GM21717 (cell line): ENCODE data around the gene C2CD2.
"Not testable (repeated sequence)": the region's sequence is repeated elsewhere in the genome, so short reads cannot be mapped to it uniquely, and the experiment has no call there.

Experiments
- ATAC-seq: cut with Tn5 transposase; IDR thresholded peaks from one replicate; pipeline ENCODE4 v1.9.1; 2021; ENCODE audit warnings: mild to moderate bottlenecking, moderate library complexity; ENCODE audit not compliant: unreplicated experiment

Gene C2CD2

DNA sequence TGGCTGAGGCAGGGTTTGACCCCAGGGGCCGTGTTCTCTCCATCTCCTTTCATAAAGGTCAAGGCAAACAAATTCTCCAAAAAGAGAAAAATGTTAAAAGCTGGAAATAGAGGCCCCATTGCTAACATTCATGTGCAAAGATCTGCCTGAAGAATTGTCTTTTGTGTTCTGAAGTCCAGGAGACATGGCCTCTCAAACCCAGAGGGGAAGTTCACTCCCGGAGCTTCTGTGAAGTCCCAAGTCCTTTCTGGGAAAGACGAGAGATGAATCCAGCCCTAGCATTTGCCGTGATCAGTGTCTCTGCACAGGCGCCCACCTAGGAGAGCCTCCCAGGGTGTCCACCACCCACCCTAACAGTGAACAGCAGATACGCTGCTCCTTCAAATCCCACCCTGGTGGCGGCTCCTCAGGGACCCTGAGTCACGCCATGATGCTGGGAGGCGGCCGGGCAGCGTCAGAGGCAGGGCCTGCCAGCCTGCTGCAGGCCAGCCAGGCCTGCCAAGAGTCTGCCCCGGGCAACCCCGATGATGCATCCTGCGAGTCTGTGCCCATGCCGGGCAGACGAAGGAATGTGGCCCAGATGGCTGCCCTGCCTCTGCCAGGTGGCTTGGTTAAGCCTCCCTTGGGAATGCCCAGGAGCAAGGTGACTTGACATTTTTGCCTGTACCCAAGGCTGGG lies 5.2 kb upstream of the C2CD2 start:
- no peak for ATAC-seq

DNA sequence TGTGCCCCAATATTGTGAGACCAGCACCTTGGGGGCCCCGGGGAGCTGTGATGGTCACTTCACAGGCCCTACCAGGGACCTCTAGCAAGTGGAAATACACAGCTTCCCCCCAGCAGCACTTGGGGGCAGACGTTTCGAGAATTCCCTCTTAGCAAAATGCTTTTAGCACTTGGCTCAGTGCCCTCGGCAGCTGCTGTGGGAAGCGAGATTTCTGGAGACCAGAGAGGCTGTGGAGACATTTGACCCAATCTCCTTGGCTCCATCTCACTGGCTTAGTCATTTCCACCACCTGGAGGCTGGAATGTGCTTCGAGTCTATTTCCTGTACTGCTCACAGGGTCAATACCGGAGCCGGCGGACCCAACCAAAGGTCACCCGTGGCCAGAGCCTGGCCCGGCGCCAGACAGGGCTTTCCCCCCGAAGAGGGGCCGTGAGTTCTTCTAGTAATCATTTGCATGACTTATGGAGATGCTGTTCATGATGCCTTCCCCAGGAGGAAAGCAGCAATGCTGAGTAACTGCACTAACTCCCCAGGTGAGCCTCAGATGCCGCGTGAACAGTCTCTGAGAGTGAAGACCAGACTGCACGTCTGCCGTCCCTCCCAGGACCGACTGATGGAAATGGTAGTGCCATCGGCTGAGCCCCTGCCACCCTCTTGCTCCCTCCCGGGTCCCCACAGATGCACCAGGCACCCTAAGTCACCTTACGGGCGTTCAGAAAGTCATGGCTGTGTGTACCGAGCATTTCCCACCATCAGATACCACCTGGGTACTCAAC lies 4.4 kb upstream of the C2CD2 start:
- no peak for ATAC-seq

DNA sequence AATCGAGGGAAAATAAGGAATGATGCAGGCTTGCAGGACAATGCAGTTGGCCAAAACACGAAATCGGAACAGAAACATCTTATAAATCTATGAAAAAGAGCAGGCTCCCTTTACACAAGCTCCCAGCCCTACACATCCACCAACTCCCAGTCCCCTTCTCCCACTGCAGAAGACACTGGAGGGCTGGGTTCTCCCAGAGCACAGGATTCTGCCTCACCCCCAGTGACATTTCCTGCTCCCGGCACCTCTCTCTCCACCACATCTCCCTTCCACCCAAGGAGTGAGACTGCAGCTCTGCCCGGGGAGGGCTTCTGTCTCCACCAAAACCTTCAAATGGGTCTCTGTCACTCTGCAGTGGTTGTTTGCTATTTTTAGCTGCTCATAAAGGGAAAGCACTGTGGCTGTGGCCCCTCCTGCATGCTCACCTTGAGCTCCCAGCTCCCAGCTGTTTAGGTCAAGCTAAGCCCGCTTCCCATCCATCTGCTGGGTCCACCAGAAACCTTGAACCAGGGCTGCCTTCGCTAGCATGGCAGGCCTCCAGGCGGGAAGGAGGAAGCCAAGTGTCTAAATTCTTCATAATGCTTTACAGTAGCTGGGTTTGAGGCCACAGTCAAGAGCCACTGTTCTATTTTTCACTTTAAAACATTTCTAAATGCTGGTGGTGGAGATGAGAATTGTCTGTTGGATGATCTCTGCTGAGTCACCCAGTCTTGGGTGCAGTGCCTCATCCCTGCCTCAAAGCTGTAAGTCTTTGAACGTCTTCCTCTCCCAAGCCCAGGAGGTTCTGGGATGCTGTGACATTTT lies 3.3 kb upstream of the C2CD2 start:
- ATAC-seq = no peak

DNA sequence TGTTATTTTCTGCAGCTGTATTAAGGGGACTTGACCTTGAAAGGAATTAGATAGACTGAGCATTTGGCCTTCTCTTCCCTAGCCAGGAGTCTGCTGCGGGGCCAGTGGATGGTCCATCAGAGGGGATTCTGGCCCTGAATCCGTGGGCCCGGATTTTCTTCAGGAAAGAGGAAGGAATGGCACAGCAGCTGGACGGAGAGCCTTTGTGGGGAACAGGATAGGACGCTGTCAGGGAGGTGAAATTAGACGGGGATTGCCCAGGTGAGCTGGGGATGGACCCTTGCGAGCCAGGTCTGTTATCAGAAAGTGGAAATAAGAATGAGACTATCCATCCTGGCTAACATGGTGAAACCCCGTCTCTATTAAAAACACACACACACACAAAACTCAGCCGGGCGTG lies 1.7 kb upstream of the C2CD2 start:
- ATAC-seq = no peak

DNA sequence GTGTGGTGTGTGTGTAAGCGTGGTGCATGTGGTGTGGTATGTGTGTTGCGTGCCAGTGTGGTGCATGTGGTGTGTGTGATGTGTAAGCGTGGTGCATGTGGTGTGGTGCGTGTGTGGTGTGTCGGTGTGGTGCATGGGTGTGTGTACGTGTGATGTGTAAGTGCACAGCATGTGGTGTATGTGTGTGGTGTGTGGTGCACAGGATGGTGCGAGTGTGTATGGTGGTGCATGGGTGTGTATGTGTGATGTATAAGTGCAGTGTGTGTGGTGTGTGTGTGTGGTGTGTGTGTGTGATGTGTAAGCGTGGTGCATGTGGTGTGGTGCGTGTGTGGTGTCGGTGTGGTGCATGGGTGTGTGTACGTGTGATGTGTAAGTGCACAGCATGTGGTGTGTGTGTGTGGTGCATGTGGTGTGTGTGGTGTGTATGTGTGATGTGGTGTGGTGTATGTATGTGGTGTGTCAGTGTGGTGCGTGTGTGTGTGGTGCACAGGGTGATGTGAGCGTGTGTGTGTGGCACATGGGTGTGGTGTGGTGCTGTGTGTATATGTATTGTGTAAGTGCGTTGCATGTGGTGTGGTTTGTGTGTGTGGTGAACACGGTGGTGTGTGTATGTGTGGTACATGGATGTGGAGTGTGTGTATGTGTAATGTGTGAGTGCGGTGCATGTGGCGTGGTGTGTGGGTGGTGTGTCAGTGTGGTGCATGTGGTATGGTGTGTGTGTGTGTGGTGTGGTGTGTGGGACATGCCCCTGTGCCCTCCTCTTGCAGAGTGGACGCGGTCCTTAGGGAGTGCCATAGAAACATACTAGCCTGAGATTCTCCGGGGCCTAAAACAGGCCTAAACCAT lies 1.1 kb upstream of the C2CD2 start:
- ATAC-seq = no peak

DNA sequence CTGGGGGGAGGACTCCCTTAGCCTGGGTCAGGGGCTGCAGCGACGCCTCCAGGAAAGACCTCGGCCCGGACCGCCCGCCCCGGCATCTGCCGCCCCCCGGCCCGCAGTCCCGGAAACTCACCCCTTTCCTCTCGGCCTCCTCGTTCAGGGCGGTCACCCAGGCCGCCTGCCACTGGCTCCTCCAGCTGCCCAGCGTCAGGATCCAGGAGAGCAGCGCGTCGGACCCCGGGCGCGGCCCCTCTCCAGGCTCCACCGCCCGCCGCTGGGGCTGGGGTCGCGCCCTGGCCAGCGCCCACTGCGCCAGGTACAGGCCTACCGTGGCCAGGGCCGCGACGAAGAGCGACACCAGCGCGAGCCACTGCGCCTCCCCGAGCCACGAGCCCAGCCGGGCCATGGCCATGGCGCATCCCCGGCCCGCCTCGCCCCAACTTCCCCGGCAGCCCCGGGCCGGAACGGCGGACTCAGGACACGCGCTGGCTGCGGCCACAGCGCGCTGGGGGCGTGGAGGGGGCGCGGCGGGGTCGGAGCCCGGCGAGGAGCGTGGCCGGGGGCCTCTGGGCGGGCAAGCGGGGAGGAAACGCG lies 478 bp downstream of the C2CD2 start:
- ATAC-seq = no peak

DNA sequence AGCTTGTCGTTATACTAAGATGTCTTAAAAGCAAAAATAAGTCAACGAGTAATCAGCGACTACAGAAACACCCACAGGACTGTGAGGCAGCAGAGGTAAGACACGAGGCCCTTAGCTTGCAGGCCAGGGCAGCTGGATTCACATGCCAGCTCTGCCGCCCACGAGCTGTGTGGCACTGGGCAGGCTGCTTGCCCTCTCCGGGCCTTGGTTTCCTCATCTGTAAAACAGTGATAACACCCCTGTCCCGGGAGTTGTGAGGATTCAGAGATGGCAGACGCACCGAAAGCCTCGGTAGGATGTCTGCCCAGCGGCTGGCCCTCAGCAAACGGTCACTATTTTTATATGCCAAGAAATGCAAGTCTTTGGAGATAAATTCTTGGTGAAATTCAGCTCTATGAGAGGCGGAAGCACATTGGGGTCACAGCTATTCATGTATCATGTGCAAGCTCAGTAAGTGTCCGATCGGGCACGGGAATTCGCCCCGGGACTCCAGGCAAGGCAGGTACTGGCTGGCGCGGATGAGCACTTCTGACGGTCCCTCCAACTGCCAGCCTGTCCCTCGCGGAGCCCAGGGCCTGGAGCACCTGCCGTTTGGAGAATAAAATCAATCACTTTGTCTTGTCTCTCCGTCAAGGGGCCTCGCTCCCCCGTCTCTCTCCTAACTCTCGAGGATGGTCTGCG lies 1.1 kb downstream of the C2CD2 start:
- ATAC-seq = no peak

DNA sequence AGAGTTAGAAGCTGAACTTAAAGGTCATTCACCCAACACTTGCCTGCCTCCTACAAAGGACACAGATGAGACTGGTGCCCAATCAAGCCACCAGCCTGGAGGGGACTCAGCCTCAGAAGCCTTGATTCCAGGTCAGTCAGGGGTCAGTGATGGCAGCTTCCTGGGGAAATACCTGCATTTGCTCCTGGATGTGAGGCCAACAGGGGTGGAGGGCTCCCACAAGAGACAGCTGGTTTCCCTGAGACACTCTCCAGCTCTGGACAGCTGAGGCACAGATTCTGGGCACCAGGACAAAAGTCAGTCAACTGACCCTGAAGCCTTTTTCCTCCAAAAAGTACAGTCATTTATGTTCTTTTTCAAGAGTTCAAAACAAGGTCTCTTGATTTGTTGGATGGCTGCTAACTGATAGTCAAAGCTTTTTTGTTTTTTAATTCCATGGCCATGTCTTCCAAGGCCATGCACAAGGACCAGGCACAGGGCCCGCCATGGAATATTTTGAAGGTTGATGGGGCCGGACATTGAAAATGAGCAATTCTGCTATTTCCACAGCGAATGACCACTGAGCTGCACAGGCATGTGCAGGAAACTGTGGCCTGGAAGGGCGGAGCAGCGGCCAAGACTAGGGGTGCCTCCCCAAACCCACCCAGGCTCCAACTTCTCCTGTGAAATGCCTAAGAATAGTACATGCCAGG lies 1.8 kb downstream of the C2CD2 start:
- ATAC-seq = no peak

DNA sequence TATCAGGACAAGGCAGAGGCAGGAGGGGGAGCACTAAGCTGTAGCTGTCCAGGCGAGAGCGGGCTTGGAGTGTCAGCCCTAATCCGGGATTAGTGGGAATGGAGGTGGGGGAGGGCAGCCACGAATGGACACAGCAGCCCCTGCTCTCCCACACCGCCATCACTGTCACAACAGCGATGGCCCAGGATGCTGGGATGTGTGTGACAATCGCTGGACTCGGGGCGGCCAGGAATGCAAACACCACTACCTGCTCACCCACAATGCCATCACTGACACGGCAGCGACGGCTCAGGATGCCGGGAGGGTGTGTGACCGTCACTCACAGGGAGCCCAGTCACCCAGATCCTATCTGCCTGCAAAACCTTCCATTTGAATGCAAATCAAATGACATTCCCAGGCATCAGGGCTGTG lies 2.9 kb downstream of the C2CD2 start:
- no peak for ATAC-seq

DNA sequence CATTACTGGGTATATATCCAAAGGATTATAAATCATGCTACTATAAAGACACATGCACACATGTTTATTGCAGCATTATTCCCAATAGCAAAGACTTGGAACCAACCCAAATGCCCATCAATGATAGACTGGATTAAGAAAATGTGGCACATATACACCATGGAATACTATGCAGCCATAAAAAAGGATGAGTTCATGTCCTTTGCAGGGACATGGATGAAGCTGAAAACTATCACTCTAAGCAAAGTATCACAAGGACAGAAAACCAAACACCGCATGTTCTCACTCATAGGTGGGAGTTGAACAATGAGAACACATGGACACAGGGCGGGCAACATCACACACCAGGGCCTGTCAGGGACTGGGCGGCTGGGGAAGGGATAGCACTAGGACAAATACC lies 4.2 kb downstream of the C2CD2 start:
- ATAC-seq = not testable (repeated sequence)

DNA sequence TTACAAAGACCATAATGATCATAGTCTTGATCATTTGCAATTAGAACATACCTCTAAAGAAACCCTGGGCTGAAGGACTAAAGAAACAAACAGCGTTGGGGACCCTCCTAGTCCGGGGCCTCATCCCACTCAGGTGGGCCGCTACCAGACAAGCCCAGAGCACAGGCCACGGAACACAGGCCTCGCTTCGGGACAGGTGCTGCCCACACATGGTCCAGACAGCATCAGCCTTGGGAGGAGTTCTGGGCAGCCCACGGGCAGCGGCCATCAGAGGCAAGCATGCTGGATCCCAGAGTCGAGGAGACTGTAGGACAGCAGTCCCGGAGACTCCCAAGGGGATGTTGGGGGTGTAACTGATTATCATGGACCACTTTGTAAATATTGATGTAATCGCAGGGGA lies 4.9 kb downstream of the C2CD2 start:
- ATAC-seq = no peak

DNA sequence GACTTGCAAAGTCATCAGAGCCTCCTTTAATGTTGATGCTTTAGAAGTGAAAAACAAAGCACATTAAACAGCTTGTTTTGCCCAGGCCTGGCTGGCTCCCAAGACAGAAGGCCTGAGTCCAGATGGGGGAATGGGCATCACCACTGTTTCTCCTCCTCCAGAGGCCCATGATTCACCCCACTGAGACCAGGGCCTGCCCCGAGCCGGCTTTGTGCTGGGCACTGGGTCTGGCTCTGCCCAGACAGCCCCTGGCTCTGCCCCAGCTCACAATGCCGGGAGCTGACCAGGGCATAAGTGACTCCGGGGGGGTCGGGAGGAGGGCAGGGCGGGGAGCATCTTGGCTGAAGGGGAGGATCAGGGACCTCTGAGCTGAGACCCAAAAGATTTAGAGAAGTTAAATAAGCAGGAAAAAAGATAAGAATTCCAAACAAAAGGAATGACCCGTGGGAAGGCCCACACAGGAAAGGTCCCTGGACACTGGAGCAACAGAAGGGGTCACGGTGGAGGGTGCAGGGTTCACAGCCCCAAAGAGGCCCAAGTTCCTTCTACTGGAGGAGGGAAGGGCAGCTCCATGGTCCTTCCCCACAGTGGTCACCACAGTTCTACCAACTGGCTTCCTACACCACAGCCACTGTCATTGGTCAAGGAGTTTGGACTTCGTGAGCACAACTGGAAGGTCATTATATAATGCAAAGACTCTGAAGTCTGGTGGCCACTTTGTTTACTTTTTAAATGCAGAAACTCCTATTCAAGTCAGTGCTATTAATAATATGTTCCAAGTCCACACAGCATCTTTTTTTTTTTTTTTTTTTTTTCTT lies 5.5 kb downstream of the C2CD2 start:
- ATAC-seq = no peak

DNA sequence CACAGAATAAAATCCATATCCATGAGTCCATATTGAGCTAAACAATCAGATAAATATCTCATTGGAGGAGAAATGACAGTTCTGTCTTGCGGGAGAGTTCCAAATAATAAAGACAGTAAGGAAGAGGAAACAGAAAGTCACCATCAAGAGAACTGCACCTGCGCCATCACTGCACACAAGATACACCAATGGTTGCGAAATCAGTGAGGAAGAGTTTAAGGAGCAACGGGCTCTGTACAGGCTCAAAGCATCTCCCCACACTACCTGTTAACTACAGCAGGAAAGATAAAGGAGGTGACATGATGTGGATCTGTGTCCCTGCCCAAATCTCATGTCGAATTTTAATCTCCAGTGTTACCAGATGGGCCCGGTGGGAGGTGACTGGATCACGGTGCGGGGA lies 7.8 kb downstream of the C2CD2 start:
- no peak for ATAC-seq

DNA sequence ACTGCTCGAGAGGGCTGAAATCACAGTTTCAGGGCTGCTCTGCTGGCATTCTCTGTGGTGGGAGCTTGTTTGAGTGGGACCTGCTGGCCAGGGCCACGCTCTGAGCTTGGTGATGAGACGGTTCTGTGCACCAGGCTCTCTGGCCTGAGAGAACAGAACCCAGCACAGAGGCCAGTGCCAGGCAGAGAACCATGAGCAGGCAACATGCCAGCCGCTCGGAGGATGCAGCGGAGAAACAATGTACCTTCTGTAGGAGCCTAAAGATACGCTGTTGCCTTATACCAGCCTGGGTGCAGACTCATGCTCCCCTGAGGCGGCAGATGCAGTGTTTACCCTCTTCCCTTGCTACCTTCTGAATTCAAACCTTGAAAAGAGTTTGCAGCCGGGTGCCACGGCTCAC lies 10.0 kb downstream of the C2CD2 start:
- no peak for ATAC-seq

DNA sequence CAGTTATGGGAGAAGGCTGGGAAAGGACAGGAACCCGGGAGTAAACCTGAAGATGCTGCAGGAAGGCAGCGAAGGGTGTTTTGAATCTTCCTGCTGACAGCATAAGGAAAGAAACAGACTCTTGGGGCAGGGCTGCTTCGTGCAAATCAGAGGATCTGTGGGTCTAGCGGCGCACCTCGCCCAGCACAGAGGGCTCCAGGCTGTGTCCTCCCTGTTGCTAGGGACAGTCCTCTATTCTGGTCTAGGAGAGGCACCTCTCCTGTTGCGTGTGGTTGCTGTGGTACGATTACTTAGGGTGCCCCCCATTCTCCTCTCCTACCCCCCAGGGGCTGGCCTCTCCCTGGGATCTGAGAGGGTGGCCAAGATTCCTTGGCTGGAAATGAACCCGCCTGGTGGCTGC lies 11.4 kb downstream of the C2CD2 start:
- ATAC-seq = no peak

DNA sequence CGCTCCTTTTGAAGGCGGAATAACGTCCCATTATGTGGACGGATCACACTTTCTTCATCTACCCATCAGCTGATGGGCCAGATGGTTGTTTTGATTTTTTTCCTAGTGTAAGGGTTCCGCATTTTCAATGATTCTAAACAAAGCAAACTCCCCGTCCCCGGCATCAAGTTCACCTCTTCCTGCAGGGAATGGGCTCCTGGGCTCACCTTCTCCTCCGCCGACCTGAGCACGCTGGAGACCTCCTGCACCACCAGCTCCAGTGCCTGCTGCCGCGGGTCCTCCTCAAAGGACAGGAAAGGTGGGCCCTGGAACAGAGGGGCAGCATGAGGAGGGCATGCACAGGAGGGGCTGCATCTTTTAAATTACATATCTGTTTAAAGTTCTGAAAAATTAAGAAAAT lies 11.9 kb downstream of the C2CD2 start:
- no peak for ATAC-seq

DNA sequence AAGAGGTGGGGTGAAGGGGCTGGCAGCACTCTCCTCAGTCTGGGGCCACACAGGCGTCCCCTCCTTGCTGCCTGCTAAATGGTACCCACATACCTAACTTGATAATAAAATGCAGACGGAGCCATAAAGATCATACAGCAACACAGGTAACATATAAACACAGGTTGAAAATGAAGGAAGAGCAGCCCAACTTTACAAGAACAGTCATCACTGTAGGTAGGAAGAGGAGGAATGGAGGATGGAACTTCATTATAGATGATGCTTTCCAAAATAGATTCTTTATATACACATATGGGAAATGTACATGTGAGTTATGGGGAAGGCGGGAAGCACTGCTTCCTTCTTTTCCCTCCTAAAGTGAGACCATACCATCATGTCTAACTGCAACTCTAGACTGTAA lies 13.4 kb downstream of the C2CD2 start:
- no peak for ATAC-seq

DNA sequence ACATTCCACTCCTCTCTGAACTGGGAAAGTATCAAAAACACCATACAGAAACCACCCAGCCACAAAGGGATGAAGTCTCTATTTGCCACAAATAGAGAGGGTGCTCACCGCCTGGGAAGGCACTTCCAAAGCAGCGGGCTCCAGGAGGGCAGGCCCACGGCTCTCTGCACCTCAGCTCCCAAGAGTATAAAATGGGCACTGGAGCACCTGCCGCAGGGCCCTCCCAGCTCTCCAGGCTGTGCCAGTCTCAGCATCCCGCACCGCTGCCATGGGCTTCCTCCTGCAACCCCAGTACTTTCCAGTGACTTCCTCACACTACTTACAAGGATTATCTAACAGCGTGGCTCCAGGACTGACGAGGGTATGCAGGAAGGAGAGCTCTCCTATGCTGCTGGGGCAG lies 14.4 kb downstream of the C2CD2 start:
- ATAC-seq = no peak
